Erythroblast (primary cell): ENCODE data around the gene UBR7.
"Not testable (repeated sequence)": the region's sequence is repeated elsewhere in the genome, so short reads cannot be mapped to it uniquely, and the experiment has no call there.

Experiments
- GATA1 ChIP-seq: IDR thresholded peaks from 2 replicates; pipeline ENCODE4 v1.6.1; 2011; ENCODE audit warnings: low read depth, mild to moderate bottlenecking, control low read depth, low read length, moderate library complexity
- POLR2A ChIP-seq: IDR thresholded peaks from 2 replicates; pipeline ENCODE4 v1.6.1; 2011; ENCODE audit warnings: mild to moderate bottlenecking, low read length

GRCh38 chr14:93169619-93170018 lies 37.4 kb upstream of the UBR7 start:
- TF ChIP-seq POLR2A, GATA1: not testable (repeated sequence)
